Measurements from ENCODE around the gene SV2B. TPM values are rescaled to one million over a fixed set of nuclear protein-coding genes. Genes with fewer than 3 reads are reported as not detected.

The SV2B gene
- total and polyA plus RNA-seq, 9 of the 15 experiments (the other 6 are each of a cell fraction or from before 2014, with no cell fraction given): 0.01 to 0.25 (median 0.11) TPM

- no peak for TF ChIP-seq ZZZ3 (IDR thresholded peaks at IDR 0.05)
- TF ChIP-seq RFX5 (IDR thresholded peaks at IDR 0.05; ENCODE audit: low read depth, low read length): no peak
These were observed 144.9 kb downstream of the SV2B start (continued) for GRCh38 chr15:91244919-91245318.

- H3K9me1 ChIP-seq (ENCODE audit: control insufficient read depth, insufficient read depth, low read length): no peaks in the 10 kb centered on the region
- CTCF ChIA-PET (ENCODE audit: low intra/inter-chr PET ratio): no interaction called here
- no peak overlapping the region for H3K27ac ChIP-seq (ENCODE audit: extremely low read depth, low read depth, low read length)
These were observed 146.9 kb downstream of the SV2B start for GRCh38 chr15:91246998-91247397.

More at GRCh38 chr15:91246998-91247397, 146.9 kb downstream of the SV2B start:
- 0% methylated on average over 2 of the region's 2 CpGs for WGBS (ENCODE audit: insufficient coverage, low coverage, missing lambda C conversion rate)
- POLR2A ChIA-PET: interaction anchor here (1.1 kb wide), 1 partner anchor 11 kb away, joined by 3 read pairs; no protein-coding TSS in a partner anchor
- no peaks in the 10 kb centered on the region for H3K9me3 ChIP-seq (replicated peaks; ENCODE audit: control insufficient read depth, insufficient read depth, low read depth, low read length)
- H2AFZ ChIP-seq (ENCODE audit: low read depth, low read length): no peak overlapping the region
- in situ Hi-C loops (cut with MboI): loop anchor here (25.0 kb wide), 1 partner anchor 935 kb away; no protein-coding TSS in a partner anchor
- no peak for TF ChIP-seq PHF8 (IDR thresholded peaks at IDR 0.05; ENCODE audit: borderline replicate concordance, low read length)
- no peak for TF ChIP-seq ZNF324 (CRISPR knock-in tag; IDR thresholded peaks at IDR 0.05)
- TF ChIP-seq SMC3 (conservative IDR thresholded peaks at IDR 0.05; ENCODE audit: insufficient read depth, low read depth, low read length): no peak
- no peak for TF ChIP-seq CREB5 (CRISPR knock-in tag; IDR thresholded peaks at IDR 0.05)
- TF ChIP-seq NR2C1 (IDR thresholded peaks at IDR 0.05): no peak
- TF ChIP-seq NR2C1 (tag; IDR thresholded peaks at IDR 0.05): no peak
- TF ChIP-seq ZNF57 (CRISPR knock-in tag; IDR thresholded peaks at IDR 0.05): no peak
- no peak for TF ChIP-seq ZNF280B (CRISPR knock-in tag; IDR thresholded peaks at IDR 0.05)
- TF ChIP-seq HMGXB4 (CRISPR knock-in tag; IDR thresholded peaks at IDR 0.05): no peak
- no peak for TF ChIP-seq SMARCB1 (IDR thresholded peaks at IDR 0.05; ENCODE audit: insufficient read length, low read depth)
- TF ChIP-seq CREB1 (IDR thresholded peaks at IDR 0.05): no peak
- no peak for TF ChIP-seq CREB1 (CRISPR knock-in tag; IDR thresholded peaks at IDR 0.05)
- no peak for TF ChIP-seq HMBOX1 (IDR thresholded peaks at IDR 0.05)
- TF ChIP-seq RFX1 (IDR thresholded peaks at IDR 0.05): no peak
- no peaks in the 10 kb centered on the region for H3K36me3 ChIP-seq (ENCODE audit: control insufficient read depth, insufficient read depth, low read length)
- no peaks in the 10 kb centered on the region for H3K4me1 ChIP-seq (replicated peaks in 1 of 2; ENCODE audit: control insufficient read depth in 2 of 2, insufficient read depth in 2 of 2, low read length in 2 of 2)
- no peak overlapping the region for H3K9ac ChIP-seq (ENCODE audit: insufficient read depth in 1 of 2, low read depth in 2 of 2, low read length in 2 of 2)
- H3K79me2 ChIP-seq (ENCODE audit: control insufficient read depth, insufficient read depth, low read length): no peaks in the 10 kb centered on the region
- H3K4me2 ChIP-seq (ENCODE audit: insufficient read depth, low read length): no peak overlapping the region
- no peak for FAIRE-seq
- no peak for ATAC-seq
- intact Hi-C loops (cut with micrococcal nuclease): no loop called here
- no peaks in the 10 kb centered on the region for H4K20me1 ChIP-seq (replicated peaks; ENCODE audit: control insufficient read depth, insufficient read depth, low read length)
- H3K27me3 ChIP-seq (ENCODE audit: control insufficient read depth in 2 of 2, insufficient read depth in 2 of 2, low read length in 2 of 2): no peaks in the 10 kb centered on the region; a peak in 1 of 5 replicates
- BruUV-seq (replicated peaks): no TSS peak
- no peak overlapping the region for H3K4me3 ChIP-seq
- DNase-seq (ENCODE audit: extremely low read depth in 1 of 4, low spot score in 3 of 4): no peak

Data from K562 (cell line).